Activated CD8-positive, alpha-beta memory T cell treated with anti-CD3 and anti-CD28 coated beads for 1 hour (primary cell): ENCODE data around the gene SPTBN1.

Experiments used
- DNase-seq, 2 donors: peaks; one replicate each; pipeline ENCODE4 v3.0.0-alpha.2; 2020; ENCODE audit warnings: low read depth in 1 of 2; ENCODE audit errors: extremely low read depth in 1 of 2

SPTBN1 gene

GRCh38 chr2:54455563-54456361 lies at the start of gene SPTBN1:
Gene SPTBN1 (plus strand): TSS chr2:54456327. CDS start chr2:54526419, 70,092 bp downstream.
- DNase-seq, result no peak

- no peak for DNase-seq
Measured at GRCh38 chr2:54407693-54408092, 48.4 kb upstream of the SPTBN1 start.

GRCh38 chr2:54408288-54408687 lies 47.8 kb upstream of the SPTBN1 start:
- no peak for DNase-seq

- DNase-seq, result no peak
Measured at GRCh38 chr2:54409752-54410151, 46.4 kb upstream of the SPTBN1 start.

GRCh38 chr2:54411801-54412354 lies 44.2 kb upstream of the SPTBN1 start:
- no peak for DNase-seq

- DNase-seq, result no peak
Measured at GRCh38 chr2:54416166-54416813, 39.8 kb upstream of the SPTBN1 start.

GRCh38 chr2:54416938-54417337 lies 39.2 kb upstream of the SPTBN1 start:
- no peak for DNase-seq

- no peak for DNase-seq
Measured at GRCh38 chr2:54417577-54417976, 38.5 kb upstream of the SPTBN1 start.

- no peak for DNase-seq
Measured at GRCh38 chr2:54419388-54419787, 36.7 kb upstream of the SPTBN1 start.

- no peak for DNase-seq
Measured at GRCh38 chr2:54419855-54420523, 36.1 kb upstream of the SPTBN1 start.

GRCh38 chr2:54420524-54421172 lies 35.5 kb upstream of the SPTBN1 start:
- DNase-seq, result no peak

GRCh38 chr2:54422072-54422581 lies 34.0 kb upstream of the SPTBN1 start:
- DNase-seq, result peak in 1 of 2 donors; percentile 5

GRCh38 chr2:54423213-54423612 lies 32.9 kb upstream of the SPTBN1 start:
- DNase-seq, result no peak

GRCh38 chr2:54424555-54425163 lies 31.5 kb upstream of the SPTBN1 start:
- DNase-seq, result no peak

- DNase-seq, result no peak
Measured at GRCh38 chr2:54428108-54428831, 27.9 kb upstream of the SPTBN1 start.

GRCh38 chr2:54429054-54429453 lies 27.1 kb upstream of the SPTBN1 start:
- no peak for DNase-seq

GRCh38 chr2:54429811-54430551 lies 26.1 kb upstream of the SPTBN1 start:
- DNase-seq, result no peak

GRCh38 chr2:54430649-54431048 lies 25.5 kb upstream of the SPTBN1 start:
- no peak for DNase-seq
